ENCODE measurements around the gene TCF21.
"Not testable (repeated sequence)": the region's sequence is repeated elsewhere in the genome, so short reads cannot be mapped to it uniquely, and the experiment has no call there.

Gene TCF21

GRCh38 chr6:133890711-133891148, 1.8 kb downstream of the TCF21 start:
- DNase-seq, result no peak

DNA sequence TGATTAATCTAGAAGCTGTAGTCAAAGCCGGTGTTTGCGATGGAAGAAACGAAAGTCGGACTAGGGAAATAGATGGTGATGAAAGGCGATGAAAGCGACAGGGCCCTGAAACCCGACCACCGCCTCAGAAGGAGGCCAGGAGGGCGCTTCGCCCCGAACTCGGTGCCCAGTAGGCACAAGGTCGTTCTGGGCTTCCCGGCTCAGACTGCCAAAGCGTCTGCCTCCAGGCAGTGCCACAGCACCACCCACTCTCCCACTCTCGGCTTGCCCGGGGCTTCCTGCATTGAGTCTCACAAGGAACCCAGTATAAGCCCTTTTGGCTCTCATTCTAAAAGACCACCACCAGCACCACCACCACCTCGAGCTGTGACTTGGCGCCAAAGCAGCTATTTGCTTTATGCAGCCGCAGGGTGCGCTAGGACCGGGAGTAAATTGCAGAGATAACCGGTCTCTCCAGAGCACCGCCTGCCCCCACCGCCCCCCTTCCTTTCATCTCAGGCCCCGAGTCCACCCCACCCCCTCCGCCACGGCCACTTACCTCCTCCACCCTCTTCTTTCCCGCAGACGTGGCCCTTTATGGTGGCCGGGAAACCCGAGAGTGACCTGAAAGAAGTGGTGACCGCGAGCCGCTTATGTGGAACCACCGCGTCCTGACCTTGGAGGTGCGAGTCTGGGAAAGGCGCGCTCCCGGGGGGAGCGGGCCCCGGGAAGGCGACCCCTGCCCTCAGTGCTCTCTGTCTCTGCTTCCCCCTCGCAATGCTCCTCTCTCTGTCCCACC, 2.4 kb downstream of the TCF21 start:
- DNase-seq, result peak; percentile 72

DNA sequence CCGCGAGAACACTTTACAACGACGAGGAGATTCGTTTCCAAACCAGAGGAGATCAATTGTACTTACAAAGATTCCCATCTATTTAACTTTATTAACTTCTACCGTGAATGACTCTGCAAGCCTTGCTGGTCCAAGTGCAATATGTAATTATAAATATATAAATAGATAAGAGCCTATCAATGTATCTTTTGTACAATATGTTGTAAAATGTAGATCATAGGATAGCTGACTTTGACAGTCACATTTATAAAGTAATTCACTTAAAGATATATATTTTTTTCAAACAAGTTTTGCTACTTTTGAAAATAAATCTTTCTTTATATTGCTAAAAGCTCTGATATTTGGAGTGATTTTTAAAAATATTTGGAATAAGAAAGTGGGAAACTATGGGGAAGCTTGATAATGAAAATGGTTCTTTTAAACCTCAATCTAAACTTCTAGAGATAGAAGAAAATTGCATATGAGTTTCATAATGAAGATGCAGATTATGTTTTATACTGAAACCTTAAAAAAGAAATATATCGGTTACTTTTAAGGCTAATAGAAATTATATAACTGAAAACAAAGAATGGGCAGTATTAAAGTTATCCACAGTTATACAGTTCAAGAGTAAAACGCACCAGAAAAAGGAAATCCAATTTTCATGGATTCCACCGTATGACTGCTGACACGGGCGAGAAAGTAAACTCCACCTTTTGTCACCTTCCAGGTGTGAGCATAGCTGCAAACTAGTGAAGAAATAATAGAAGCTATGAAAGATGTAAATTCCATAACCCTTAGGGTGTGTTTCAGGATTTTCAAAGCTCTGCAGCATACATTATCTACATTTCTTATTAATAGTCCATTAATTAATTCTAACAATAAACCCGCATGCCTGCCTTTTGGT, 3.3 kb downstream of the TCF21 start:
- DNase-seq, result no peak

DNA sequence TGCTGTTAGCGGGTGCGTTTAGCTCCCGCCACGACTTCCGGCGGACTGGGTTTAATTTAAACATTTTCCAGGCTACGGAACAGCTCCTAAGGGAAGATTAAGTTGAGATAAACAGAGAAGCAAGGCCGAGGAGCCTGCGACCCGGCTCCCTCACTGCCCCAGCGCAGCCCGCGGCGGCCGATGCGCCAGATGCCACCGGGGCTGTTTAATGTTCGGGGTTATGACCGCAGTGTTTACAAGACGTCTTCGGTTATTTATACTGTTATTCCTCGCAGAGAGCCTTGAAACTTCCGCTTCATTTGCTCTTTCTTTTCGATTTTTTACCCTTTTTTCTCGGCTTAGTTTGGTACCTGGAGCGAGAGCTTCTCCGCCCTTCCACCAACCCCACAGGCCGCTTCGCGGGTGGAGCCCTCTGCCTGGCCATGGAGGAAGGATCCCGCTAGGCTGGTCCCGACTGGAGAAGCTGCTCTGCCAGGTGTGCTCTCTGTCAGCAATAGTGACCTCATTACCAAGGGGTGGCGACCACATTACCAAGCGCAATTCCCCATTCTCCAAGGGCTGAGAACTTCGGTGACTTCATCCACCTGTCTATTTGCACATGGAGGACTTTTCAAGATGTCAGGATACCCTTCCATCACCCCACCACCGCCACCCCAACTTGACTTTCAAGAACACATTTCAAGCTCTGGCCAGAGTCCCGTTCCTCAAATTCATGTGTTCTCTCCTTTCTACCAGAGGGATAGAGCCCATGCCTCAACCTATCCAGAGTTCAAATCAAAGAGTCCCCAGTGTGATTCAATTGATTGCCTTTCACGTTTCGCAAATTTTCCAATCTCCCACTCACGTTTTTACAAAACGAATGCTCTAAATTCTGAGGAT, 4.1 kb downstream of the TCF21 start:
- DNase-seq, result peak; percentile 76

- DNase-seq, result no peak
Observed at GRCh38 chr6:133893946-133894345, 5.0 kb downstream of the TCF21 start.

- no peak for DNase-seq
Observed at GRCh38 chr6:133894369-133894768, 5.5 kb downstream of the TCF21 start.

- no peak for DNase-seq
Observed at GRCh38 chr6:133894795-133895358, 6.0 kb downstream of the TCF21 start.

DNA sequence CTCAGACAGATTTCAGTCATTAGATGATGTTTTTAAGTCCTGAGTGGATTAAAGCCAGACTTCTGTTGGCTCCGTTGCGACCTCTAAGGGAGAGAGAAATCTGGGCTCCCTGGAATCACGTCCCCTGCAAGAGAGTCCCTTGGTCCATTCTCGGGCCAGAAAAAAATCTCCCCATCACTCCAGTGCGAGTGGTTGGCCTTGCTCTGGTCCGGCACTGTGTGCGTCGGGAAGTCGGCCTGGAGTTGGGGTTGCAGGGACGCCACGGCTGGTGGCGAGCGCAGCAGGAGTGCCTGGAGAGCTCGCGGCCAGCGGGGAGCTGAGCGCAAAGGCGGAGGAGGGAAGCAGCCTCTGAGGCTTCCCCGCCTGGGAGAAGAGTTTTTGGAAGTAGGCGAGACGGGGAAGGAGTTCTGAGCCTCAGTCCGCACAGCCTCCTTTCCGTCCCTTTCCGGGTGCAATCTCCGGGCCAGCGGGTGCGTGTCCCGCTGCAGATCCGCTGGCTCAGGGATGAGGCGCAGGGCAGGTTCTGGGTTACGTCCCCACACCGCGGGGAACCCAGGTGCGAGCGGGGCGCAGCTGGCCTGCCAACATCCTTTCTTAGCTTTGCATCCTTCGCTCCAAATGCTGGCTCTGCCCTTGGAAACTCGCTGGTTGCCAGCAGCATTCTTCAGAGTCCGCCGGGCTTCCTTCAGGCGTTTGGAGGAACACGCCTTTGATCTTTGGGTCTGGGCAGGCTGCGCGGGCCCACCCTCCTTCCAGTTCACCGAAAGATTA, 6.8 kb downstream of the TCF21 start:
- DNase-seq, result peak; percentile 66

- no peak for DNase-seq
Observed at GRCh38 chr6:133896344-133896721, 7.4 kb downstream of the TCF21 start.

DNA sequence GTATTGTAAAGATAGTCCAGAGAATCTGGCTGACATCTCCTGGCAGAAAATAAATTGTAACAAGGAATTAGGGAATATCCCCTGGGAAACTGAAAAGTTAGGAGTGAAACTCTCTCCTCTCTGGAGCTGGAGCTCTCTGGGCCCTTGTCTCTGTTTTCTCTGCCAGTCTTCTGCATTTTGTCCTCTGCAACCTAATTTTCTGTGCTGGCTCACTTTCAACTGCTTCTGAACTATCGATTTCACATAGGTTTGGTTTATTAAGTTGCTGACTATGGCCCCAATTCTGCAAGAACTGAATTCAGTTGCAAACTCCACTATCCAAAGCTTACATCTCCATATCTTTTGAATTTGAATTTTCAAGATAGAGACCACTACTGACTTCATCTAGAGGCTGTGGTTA, 9.3 kb downstream of the TCF21 start:
- DNase-seq, result no peak

DNA sequence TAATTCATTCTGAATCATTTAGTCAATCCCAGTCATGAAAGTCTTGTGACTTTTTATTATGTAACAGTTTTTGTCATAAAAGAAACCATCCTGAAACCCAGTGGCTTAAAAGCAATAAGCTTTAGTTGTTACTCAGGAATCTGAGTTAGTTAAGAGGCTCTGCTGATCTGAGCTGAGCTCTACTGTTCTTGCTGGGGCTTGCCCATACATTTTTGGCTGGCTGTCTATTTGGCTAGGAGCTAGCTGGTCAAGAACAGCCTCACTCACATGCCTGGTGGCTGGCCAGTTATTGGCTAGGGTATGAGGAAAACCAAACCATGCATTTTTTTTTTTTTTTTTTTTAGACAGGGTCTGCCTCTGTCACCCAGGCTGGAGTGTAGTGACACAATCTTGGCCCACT, 10.6 kb downstream of the TCF21 start:
- DNase-seq, result no peak

DNA sequence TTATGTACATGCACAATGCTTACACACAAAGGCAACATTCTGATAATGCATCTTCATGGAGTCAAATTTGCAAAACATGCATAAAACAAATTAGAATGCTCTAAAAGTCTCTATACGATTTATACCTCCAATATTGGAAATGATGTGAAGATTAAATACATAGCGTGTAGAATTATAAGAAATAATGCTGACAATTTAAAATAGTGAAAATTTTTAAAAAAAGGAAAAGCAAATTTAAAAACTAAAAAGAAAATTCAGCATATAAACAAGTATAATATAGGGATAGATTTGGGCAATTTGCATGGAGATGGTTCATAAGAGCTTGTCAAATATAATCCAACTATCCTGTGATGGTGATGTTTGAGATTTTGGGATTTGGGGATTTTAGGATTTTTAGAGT, 14.9 kb downstream of the TCF21 start:
- no peak for DNase-seq

- DNase-seq, result no peak
Observed at GRCh38 chr6:133906050-133906449, 17.1 kb downstream of the TCF21 start.

- DNase-seq, result peak; percentile 95
Observed at GRCh38 chr6:133916650-133917151, 27.8 kb downstream of the TCF21 start.

DNA sequence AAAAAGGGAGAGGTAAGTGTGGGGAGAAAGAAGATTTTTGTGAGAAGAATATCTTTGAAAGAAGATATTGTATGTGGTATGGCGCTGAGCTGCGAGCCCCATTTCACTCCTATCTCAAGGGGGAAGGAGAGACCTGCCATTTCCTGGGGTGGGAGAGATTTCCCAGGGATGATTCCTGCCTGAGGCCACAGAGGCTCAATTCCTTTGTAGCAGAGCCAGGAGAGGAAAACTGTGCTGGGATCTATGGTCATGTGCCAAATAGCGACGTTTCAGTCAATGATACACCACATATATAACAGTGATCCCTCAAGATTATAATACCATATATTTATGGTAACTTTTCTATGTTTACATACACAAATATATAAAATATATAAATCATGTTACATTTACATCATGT, 28.9 kb downstream of the TCF21 start:
- DNase-seq, result no peak

GRCh38 chr6:133918208-133918930, 29.5 kb downstream of the TCF21 start:
- no peak for DNase-seq

GRCh38 chr6:133919362-133919761, 30.4 kb downstream of the TCF21 start:
- no peak for DNase-seq

- DNase-seq, result peak; percentile 83
Observed at GRCh38 chr6:133921249-133921859, 32.4 kb downstream of the TCF21 start.

DNA sequence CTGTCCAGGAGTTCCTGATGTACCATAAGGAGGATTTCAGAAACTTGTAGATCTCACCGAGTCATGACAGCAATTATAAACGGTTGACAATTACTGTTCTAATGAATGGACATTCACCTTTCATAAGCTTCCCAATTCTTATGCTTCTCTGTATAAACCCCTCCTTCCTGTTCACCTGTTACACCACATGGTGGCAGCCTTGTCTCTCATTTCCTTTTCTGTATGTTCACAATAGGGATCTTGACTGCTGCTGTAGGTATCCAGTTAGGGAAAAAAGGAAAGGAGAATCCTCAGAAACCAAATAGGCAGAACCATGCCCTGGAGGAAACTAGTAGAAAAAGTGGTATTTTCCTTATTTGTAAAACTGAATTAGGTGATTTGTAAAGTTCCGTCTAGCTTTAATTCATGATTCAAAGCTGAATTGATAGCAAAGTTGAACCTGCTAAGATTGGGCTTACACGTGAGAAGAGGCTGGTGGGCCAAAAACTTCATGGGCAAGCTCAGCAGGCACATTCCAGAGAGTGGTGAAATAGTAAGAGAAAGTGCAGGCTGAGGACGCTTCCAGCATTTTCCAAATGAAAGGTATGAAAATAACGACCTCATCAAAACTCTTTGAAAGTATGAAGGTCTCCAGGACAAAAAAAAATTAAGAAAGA, 35.2 kb downstream of the TCF21 start:
- DNase-seq, result peak; percentile 82

- DNase-seq, result not testable (repeated sequence)
Observed at GRCh38 chr6:133931221-133931620, 42.3 kb downstream of the TCF21 start.
